Lung (tissue), 12 donors: ENCODE measurements around the gene MEF2B. TPM values are rescaled to one million over a fixed set of nuclear protein-coding genes. Genes with fewer than 3 reads are reported as not detected.

ENCODE experiments used
- ATAC-seq: fragments of 200-7000 bp; cut with Tn5 transposase; one replicate; pipeline ENCODE4 v1.9.1; 2020; ENCODE audit warnings: moderate number of reproducible peaks; ENCODE audit not compliant: insufficient read depth, low FRiP score
- DNase-seq, 3 donors: peaks; one replicate each; pipeline ENCODE4 v3.0.0-alpha.2; 2013 to 2017
- H3K27ac ChIP-seq, 2 donors: one replicate each; pipeline ENCODE4 v1.5.1; 2013; ENCODE audit warnings: mild to moderate bottlenecking in 2 of 2, moderate library complexity in 2 of 2, control low read depth in 1 of 2, inconsistent platforms in 1 of 2, low read depth in 1 of 2, low read length in 1 of 2
- H3K27me3 ChIP-seq, 3 donors: one replicate each; pipeline ENCODE4 v1.5.1; 2013; ENCODE audit warnings: low read length in 2 of 3; ENCODE audit not compliant: control insufficient read depth in 3 of 3, insufficient read depth in 3 of 3
- H3K36me3 ChIP-seq, 4 donors: one replicate each; pipeline ENCODE4 v1.5.1; 2013; ENCODE audit warnings: low read length in 4 of 4, mild to moderate bottlenecking in 1 of 4, moderate library complexity in 1 of 4; ENCODE audit not compliant: control insufficient read depth in 4 of 4, insufficient read depth in 4 of 4
- H3K4me1 ChIP-seq, 5 donors: one replicate each; pipeline ENCODE4 v1.5.1; 2013; ENCODE audit warnings: low read length in 5 of 5, mild to moderate bottlenecking in 2 of 5, moderate library complexity in 1 of 5; ENCODE audit not compliant: control insufficient read depth in 5 of 5, insufficient read depth in 5 of 5
- H3K4me3 ChIP-seq: one replicate; pipeline ENCODE4 v1.5.1; 2013; ENCODE audit warnings: mild to moderate bottlenecking, control low read depth, moderate library complexity
- H3K9ac ChIP-seq, 2 donors: one replicate each; pipeline ENCODE4 v1.5.1; 2013; ENCODE audit warnings: low read length in 2 of 2, control low read depth in 1 of 2; ENCODE audit not compliant: insufficient read depth in 1 of 2
- H3K9me3 ChIP-seq, 4 donors: one replicate each; pipeline ENCODE4 v1.5.1; 2013; ENCODE audit warnings: low read length in 3 of 4, mild to moderate bottlenecking in 1 of 4, moderate library complexity in 1 of 4; ENCODE audit not compliant: control insufficient read depth in 4 of 4, insufficient read depth in 3 of 4
- CTCF ChIP-seq: IDR thresholded peaks from 2 replicates; pipeline ENCODE4 v1.5.1; 2012; ENCODE audit warnings: mild to moderate bottlenecking; ENCODE audit errors: control extremely low read depth, extremely low read depth
- WGBS, 2 donors: extraction: QIAGEN DNeasy Blood & Tissue Kit; methylation state at CpG; one replicate each; pipeline ENCODE4 v1.1.7; 2013; 5-methylcytosine and 5-hydroxymethylcytosine counted together
- polyA plus RNA-seq, 2 donors: library from polyadenylated mRNA; stranded (reverse); fragments of 200-250 nt; gene quantifications; one replicate each; pipeline ENCODE4 v1.2.1, GENCODE V29; 2013
- total RNA-seq, 2 donors: library from RNA; depleted of rRNA in 1 of 2; stranded (reverse); fragments of >200 nt in 1 of 2; gene quantifications; one replicate each; pipeline ENCODE4 v1.2.1, GENCODE V29; 2014 to 2021
- donor health status: control.
- donor health status: control.
- donor health status: Bipolar disorder and iron deficiency.
- donor health status: healthy.
- donor health status: DM: yes; HTN: yes; CAD: no.

MEF2B gene
- total and polyA plus RNA-seq, 4 donors = 0.44 to 1.8 (median 0.61) TPM

- H3K4me3 ChIP-seq = no peak overlapping the region
- ATAC-seq (no peak), DNase-seq (no peak)
- peaks cover 0 to 14% (median 7%) of the 10 kb centered on the region in 4 donors for H3K36me3 ChIP-seq
- 94 to 95% methylated on average over 8 of the region's 8 CpGs for WGBS, 2 donors
- no peak for TF ChIP-seq CTCF
- no peak overlapping the region for H3K9ac ChIP-seq
- H3K4me1 ChIP-seq = peaks cover 0 to 8% (median 6%) of the 10 kb centered on the region in 5 donors
- no peak overlapping the region for H3K27ac ChIP-seq
- H3K9me3 ChIP-seq = no peaks in the 10 kb centered on the region
- H3K27me3 ChIP-seq = no peaks in the 10 kb centered on the region
Measured at GRCh38 chr19:19101540-19101939, 68.5 kb downstream of the MEF2B start.

- Histone ChIP-seq H3K9ac (no peak overlapping the region), H3K4me1 (no peaks in the 10 kb centered on the region), H3K4me3 (no peak overlapping the region), H3K27ac (no peak overlapping the region), H3K36me3 (peaks cover 0 to 14% (median 7%) of the 10 kb centered on the region in 4 donors), H3K9me3 (no peaks in the 10 kb centered on the region), H3K27me3 (no peaks in the 10 kb centered on the region)
- TF ChIP-seq CTCF = no peak
- DNase-seq (no peak), ATAC-seq (no peak)
- 83 to 87% methylated on average over 18 of the region's 18 CpGs for WGBS, 2 donors
Measured at GRCh38 chr19:19098703-19099632, 71.1 kb downstream of the MEF2B start.

- DNase-seq (no peak), ATAC-seq (no peak)
- Histone ChIP-seq H3K27ac (no peak overlapping the region), H3K9me3 (no peaks in the 10 kb centered on the region), H3K4me3 (no peak overlapping the region), H3K4me1 (no peaks in the 10 kb centered on the region), H3K27me3 (no peaks in the 10 kb centered on the region), H3K9ac (no peak overlapping the region), H3K36me3 (peaks cover 0 to 14% (median 7%) of the 10 kb centered on the region in 4 donors)
- TF ChIP-seq CTCF = no peak
- 91 to 97% methylated on average over 9 of the region's 9 CpGs for WGBS, 2 donors
Measured at GRCh38 chr19:19098084-19098702, 71.9 kb downstream of the MEF2B start.
